Stimulated activated CD4-positive, alpha-beta T cell treated with anti-CD3 and anti-CD28 coated beads, Interleukin-1b, Interleukin-23, amount 100 ng/mL, for 4 hours (primary cell): ENCODE measurements around the gene ATR.
"Not testable (repeated sequence)": the region's sequence is repeated elsewhere in the genome, so short reads cannot be mapped to it uniquely, and the experiment has no call there.

Experiments used
- DNase-seq, 2 donors: peaks; one replicate each; pipeline ENCODE4 v3.0.0-alpha.2; 2020; ENCODE audit warnings: low read depth in 2 of 2

Gene ATR

DNA sequence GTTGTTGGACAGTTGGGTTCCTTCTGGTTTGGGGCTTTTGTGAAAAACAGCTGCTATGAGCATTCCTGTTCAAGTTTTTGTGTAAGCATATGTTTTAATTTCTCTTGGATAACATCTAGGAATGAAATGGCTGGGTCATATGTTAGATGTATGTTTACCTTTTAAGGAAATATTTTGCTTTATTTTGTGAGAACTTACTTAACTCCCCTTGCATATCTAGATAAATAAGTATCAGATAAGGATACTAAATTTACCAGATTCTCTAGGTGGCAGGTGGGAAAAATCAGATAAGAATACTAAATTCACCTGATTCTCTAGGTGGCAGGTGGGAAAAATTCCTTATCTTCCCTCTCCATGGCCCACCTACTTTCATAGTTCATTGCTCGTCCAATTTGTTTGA lies 16.6 kb upstream of the ATR start:
- DNase-seq: no peak

DNA sequence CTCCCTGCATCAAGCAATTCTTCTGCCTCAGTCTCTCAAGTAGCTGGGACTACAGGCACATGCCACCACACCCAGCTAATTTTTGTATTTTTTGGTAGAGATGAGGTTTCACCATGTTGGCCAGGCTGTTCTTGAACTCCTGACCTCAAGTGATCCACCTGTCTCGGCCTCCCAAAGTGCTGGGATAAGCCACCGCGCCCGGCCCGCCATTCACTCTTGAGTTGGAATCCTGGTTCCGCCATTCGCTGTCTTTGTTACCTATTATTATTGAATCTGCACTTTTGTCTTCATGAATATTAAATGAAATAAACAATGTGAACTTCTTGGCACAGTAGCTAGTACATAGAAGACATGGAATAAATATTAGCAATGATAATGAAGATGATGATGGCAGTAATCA lies 13.7 kb upstream of the ATR start:
- not testable (repeated sequence) for DNase-seq

- no peak for DNase-seq
Observed at GRCh38 chr3:142588703-142589102, 10.2 kb upstream of the ATR start.

- DNase-seq: no peak
Observed at GRCh38 chr3:142586803-142587406, 8.4 kb upstream of the ATR start.

GRCh38 chr3:142581070-142581469 lies 2.5 kb upstream of the ATR start:
- DNase-seq: not testable (repeated sequence)

DNA sequence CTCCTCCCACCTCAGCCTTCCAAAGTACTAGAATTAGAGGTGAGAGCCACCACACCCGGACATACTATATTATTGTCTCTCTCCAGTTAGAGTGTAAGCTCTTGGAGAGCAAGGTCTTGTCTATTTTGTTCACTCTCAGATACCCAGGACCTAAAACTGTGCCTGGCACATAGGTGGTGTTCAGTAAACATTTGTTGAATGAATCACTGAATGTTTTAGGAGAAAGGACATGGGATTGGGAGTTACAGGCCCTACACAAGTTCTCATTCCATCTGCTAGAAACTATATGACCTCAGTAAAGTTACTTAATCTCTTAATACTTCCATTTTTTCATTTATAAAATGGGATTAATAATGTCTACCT lies 1.5 kb upstream of the ATR start:
- no peak for DNase-seq

DNA sequence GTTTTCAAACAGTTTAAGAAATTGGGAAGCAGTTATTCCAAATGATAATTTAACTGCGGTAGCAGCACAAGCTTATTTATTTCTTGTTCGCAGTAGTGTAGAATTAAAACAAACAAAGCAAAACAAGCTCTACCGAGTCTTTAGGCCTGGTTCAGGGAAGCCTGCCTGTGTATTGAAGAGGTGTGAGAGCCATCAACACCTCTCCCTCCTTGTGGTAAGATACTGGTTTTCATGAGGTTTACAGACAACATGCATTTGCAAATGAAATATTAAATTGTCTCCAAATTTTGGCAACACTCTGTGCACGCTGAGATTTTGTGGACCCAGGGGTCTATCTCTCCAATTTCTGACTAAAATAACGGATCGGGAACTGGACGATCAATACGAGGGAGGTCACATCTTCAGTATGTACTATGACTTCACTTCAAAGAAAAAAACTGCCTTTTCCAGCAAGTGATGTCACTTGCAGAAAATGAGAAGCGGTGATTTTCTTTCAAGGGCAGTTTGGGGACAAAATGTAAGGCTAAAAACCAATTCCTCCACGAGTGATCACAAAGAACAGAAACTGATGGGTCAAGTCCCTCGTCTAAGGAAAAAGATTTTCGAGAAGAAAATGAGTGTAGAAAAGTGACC lies 721 bp downstream of the ATR start:
- no peak for DNase-seq

DNA sequence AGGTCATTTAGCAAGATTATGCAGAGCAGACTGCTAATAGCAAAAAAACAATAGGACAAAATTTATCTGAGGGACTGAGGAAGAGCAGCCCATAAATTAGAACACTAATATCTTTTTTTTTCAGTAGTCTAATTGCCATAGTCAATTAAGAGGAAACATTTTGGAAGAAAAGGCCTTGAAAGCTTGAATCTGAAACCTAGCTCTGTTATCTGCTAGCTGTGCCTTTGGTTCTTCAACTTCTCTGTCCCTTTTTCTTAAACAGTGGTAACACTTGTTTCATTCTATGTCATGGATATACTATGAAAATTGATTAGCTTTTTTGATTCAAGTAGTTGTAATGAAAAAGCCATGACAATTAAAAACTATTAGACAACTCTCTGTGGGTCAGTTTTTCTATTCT lies 1.7 kb downstream of the ATR start:
- no peak for DNase-seq

- DNase-seq: no peak
Observed at GRCh38 chr3:142574665-142575064, 3.9 kb downstream of the ATR start.

DNA sequence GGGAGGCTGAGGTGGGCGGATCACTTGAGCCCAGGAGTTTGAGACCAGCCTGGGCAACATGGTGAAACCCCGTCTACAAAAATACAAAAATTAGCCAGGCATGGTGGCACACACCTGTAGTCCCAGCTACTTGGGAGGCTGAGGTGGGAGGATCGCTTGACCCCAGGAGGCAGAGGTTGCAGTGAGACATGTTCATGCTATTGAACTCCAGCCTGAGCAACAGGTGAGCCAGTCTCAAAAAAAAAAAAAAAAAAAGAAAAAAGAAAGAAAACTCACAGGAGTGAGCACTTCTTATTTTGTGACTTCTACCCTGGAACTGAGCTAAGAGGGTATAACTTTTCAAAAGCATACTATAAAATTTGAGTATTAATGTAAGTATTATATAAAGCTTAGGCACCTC lies 4.3 kb downstream of the ATR start:
- DNase-seq: not testable (repeated sequence)

DNA sequence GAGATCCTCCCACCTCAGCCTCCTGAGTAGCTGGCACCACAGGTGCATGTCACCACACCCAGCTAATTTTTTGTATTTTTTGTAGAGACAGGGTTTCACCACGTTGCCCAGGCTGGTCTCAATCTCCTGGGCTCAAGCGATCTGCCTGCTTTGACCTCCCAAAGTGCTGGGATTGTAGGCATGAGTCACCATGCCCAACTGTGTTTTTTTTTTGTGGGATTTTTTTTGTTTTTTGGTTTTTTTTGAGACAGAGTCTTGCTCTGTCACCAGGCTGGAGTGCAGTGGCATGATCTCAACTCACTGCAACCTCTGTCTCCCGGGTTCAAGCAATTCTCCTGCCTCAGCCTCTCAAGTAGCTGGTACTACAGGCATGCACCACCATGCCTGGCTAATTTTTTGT lies 9.1 kb downstream of the ATR start:
- not testable (repeated sequence) for DNase-seq

- no peak for DNase-seq
Observed at GRCh38 chr3:142568393-142569017, 10.0 kb downstream of the ATR start.

DNA sequence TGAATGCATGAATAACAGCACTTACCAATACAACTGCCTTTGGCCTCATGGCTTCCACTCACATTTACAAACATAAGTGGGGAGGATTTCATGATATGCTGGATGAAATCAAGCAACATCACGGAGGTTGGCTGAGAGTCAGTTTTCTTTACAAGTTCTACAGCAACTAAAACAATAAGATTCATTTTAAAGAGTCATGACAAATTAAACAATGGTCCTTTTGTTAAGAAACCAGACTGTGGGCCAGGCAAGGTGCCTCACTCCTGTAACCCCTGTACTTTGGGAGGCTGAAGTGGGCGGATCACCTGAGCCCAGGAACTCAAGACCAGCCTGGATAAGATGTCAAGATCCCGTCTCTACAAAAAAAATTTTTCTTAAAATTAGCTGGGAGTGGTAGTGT lies 12.4 kb downstream of the ATR start:
- DNase-seq: no peak

- DNase-seq: no peak
Observed at GRCh38 chr3:142563496-142563997, 15.0 kb downstream of the ATR start.

DNA sequence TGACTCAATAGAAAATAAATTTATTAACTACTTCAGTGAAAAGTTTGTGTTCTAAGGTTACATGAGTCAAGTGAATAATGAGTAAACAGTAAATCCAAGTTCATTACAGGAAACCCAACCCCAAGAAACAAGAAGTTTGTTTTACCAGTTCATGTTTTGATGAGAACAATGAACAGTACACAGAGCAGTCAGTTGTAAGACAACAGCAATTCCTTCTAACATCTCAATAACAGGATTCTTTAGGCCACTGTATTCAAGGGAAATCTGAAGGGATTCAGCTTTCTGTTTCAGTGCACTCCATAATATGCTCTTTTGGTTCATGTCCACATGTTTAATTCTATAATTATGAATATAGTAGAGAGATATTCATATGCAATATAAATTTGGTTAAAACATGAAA lies 18.4 kb downstream of the ATR start:
- DNase-seq: no peak

GRCh38 chr3:142553741-142554140 lies 24.8 kb downstream of the ATR start:
- no peak for DNase-seq

DNA sequence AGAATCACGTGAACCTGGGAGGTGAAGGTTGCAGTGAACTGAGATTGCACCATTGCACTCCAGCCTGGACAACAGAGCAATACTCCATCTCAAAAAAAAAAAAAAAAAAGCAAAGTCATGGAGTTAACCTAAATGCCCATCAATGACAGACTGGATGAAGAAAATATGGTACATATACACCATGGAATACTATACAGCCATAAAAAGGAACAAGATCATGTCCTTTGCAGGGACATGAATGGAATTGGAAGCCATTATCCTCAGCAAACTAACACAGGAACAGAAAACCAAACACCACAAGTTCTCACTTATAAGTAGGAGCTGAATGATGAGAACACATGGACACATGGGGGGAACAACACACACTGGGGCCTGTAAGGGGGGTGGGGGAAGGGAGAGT lies 26.0 kb downstream of the ATR start:
- not testable (repeated sequence) for DNase-seq

DNA sequence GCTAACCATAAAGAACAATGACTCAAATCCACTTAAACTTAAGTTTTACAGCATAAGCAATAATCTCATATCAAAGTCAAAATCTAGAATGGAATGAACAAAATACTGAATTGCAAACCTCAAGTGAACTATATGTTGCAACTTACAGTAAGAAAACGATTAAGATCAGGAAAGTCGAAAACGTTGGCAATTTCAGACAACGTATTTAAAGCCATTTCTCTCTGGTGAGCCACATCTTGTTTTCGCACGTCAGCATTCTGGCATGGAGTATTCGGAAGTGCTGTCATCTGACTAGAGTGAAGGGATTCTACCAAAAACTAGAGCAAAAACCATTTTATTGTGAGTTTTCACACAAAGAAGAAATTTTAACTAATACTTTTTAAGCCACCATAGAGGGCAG lies 28.5 kb downstream of the ATR start:
- DNase-seq: no peak

GRCh38 chr3:142543307-142543706 lies 35.2 kb downstream of the ATR start:
- no peak for DNase-seq

DNA sequence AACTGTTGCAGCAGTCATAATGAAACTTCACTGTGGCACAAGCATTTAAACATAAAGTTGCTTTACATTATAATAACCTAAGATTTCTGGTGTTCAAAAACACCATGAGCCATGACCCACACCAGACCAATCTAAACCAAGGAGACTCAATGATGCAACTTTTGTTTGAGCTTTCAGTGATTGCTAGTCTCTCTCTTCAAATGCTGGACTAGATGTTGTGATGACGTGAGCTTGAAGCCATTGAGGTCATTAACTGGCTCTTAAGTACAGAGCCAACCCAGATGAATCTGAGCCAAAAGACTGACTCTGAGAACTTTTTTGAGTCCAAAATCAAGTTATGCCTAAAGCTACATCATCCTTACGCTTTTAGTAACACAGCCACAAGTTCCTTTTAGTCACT lies 36.5 kb downstream of the ATR start:
- DNase-seq: no peak

DNA sequence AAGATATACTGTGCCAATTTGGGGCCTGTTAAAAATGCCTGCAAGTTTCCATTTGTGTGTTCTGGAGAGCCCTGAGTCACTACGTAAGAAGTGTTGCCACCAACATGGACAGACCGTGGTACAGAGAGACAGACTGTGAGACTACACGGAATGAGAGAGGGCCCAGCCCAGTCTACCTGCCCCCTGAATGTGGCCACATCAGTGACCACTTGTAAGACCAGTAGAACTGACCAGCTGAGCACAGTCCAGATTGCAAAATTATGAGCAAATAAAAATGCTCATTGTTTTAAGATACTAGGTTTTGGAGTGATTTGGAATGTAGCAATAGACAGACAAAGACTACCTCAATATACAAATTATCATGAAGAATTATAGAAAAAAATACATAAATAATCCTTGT lies 42.0 kb downstream of the ATR start:
- DNase-seq: no peak

DNA sequence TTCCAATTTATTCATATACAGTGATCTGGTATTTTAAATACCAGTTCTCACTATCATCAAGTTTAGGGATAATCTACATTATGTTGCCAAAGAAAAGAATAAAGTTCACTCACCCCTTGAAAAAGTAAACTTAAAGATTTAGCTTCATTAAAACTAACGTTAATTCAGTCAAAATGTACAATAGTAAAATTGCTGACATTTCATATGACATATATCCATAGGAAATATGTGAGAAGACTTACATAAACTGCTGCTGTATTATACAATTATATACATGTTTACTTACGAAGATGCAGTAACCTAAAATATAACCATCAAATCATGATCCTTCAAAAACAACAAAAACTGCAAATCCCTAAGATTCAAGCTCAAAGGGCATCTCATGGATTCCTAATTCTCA lies 44.0 kb downstream of the ATR start:
- DNase-seq: no peak

DNA sequence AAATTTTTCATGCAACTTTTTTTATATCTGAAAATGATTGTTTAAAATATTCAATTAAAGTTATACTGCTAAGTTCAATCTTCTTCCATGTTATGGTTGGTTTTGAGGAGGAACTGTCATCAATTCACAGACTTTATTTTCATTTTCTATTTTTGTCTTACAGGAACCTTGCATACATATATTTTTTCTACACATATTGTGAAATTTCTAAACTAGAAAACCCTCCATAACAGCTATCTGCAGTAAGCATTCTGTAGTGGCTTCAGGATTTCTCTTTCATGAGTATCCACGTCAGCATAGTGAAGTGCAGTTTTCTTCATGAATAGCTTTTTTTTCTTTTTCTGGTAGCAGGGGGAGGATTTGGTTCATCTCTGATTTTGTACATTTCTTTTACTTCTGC lies 48.2 kb downstream of the ATR start:
- no peak for DNase-seq
